CD4-positive, CD25-positive, alpha-beta regulatory T cell (primary cell): ENCODE measurements around the gene ATP5F1E. TPM values are rescaled to one million over a fixed set of nuclear protein-coding genes. Genes with fewer than 3 reads are reported as not detected.

Source experiments
- ATAC-seq, 2 donors: fragments of 150-1000 bp; cut with Tn5 transposase; one replicate each; pipeline ENCODE4 v1.10.0; 2021; ENCODE audit warnings: low read depth in 2 of 2, moderate number of reproducible peaks in 2 of 2, moderate library complexity in 1 of 2
- DNase-seq, 3 donors: peaks; one replicate each; pipeline versions ENCODE4 v3.0.0 to v3.0.0-alpha.2; 2012 to 2022; ENCODE audit warnings: mixed read lengths in 1 of 3
- H3K27ac ChIP-seq: one replicate; pipeline ENCODE4 v1.7.0; 2013; ENCODE audit warnings: mild to moderate bottlenecking, low read length; ENCODE audit not compliant: insufficient read depth, poor library complexity, severe bottlenecking
- H3K27me3 ChIP-seq: one replicate; pipeline ENCODE4 v1.7.0; 2013; ENCODE audit warnings: low read length; ENCODE audit not compliant: control insufficient read depth, insufficient read depth
- H3K36me3 ChIP-seq: one replicate; pipeline ENCODE4 v1.7.0; 2013; ENCODE audit warnings: mild to moderate bottlenecking, low read length, moderate library complexity; ENCODE audit not compliant: control insufficient read depth, insufficient read depth
- H3K4me1 ChIP-seq: 2 replicates; pipeline ENCODE4 v1.7.0; 2013; ENCODE audit warnings: mild to moderate bottlenecking, low read length; ENCODE audit not compliant: insufficient read depth, control insufficient read depth, poor library complexity, severe bottlenecking
- H3K4me3 ChIP-seq: one replicate; pipeline ENCODE4 v1.7.0; 2013; ENCODE audit warnings: low read depth, mild to moderate bottlenecking, low read length, moderate library complexity
- H3K9me3 ChIP-seq, 2 experiments: 1 replicate in 1 of 2; 2 replicates in 1 of 2; pipeline ENCODE4 v1.7.0; 2013; ENCODE audit warnings: low read length in 2 of 2, mild to moderate bottlenecking in 1 of 2, moderate library complexity in 1 of 2; ENCODE audit not compliant: control insufficient read depth in 2 of 2
- H3K27ac Mint-ChIP-seq, 3 donors: one replicate each; pipeline ENCODE4 v1.8.0; 2020 to 2022; ENCODE audit warnings: mild to moderate bottlenecking in 3 of 3, mixed read lengths in 3 of 3, moderate library complexity in 2 of 3
- H3K27me3 Mint-ChIP-seq: one replicate; pipeline ENCODE4 v1.8.0; 2022; ENCODE audit warnings: mild to moderate bottlenecking, mixed read lengths
- H3K36me3 Mint-ChIP-seq: one replicate; pipeline ENCODE4 v1.8.0; 2020; ENCODE audit warnings: mixed read lengths
- H3K4me1 Mint-ChIP-seq, 4 donors: one replicate each; pipeline ENCODE4 v1.8.0; 2020 to 2022; ENCODE audit warnings: mixed read lengths in 4 of 4, mild to moderate bottlenecking in 1 of 4
- H3K4me3 Mint-ChIP-seq, 4 donors: one replicate each; pipeline ENCODE4 v1.8.0; 2020 to 2022; ENCODE audit warnings: mild to moderate bottlenecking in 4 of 4, mixed read lengths in 4 of 4, moderate library complexity in 3 of 4
- H3K9me3 Mint-ChIP-seq, 7 donors: one replicate each; pipeline ENCODE4 v1.8.0; 2020 to 2022; ENCODE audit warnings: mixed read lengths in 7 of 7, mild to moderate bottlenecking in 3 of 7, moderate library complexity in 2 of 7
- polyA plus RNA-seq, 4 donors: library from polyadenylated mRNA; unstranded; fragments of 300-500 nt; fragmentation: Illumina TruSeq; gene quantifications; one replicate each; pipeline ENCODE4 v1.2.3, GENCODE V29; 2021
- total RNA-seq: library from RNA; stranded (reverse); gene quantifications from one replicate; pipeline ENCODE4 v1.2.3, GENCODE V29; 2022

Gene ATP5F1E
- total and polyA plus RNA-seq, 5 donors from 2014 or later: 54.9 to 145 (median 89.2) TPM

DNA sequence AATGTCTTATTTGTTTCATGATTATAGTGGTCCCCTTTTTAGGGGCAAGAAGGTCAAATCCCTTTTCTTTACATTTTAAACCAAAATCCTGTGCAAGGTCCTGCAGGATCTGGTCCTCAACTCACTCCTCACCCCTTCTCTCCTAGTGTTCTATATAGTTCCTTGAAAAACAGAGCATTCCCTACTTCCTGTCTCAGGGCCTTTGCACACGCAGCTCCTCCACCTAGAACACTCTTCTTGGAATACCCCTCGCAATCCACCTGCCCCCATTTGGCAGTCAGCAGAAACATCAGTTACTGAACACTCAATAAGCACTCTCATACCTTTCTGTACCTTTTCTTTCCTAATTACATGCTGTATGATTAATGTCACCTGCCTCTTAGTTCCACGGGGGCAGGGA, 3.2 kb upstream of the ATP5F1E start:
- H3K4me1 Mint-ChIP-seq: peaks cover 33 to 62% (median 47%) of the 10 kb centered on the region in 4 donors
- DNase-seq: no peak
- H3K27ac ChIP-seq: no peak overlapping the region
- H3K4me1 ChIP-seq: peaks cover 37% of the 10 kb centered on the region
- H3K9me3 ChIP-seq: no peaks in the 10 kb centered on the region
- peak overlapping the region in 1 of 3 donors; percentile 93 for H3K27ac Mint-ChIP-seq
- no peak for ATAC-seq
- peak overlapping the region in 2 of 4 donors; percentile 68 to 72 for H3K4me3 Mint-ChIP-seq
- no peak overlapping the region for H3K4me3 ChIP-seq
- no peaks in the 10 kb centered on the region for H3K27me3 Mint-ChIP-seq
- H3K27me3 ChIP-seq: no peaks in the 10 kb centered on the region
- peaks cover 40% of the 10 kb centered on the region for H3K36me3 ChIP-seq
- no peaks in the 10 kb centered on the region for H3K9me3 Mint-ChIP-seq
- H3K36me3 Mint-ChIP-seq: peaks cover 42% of the 10 kb centered on the region

DNA sequence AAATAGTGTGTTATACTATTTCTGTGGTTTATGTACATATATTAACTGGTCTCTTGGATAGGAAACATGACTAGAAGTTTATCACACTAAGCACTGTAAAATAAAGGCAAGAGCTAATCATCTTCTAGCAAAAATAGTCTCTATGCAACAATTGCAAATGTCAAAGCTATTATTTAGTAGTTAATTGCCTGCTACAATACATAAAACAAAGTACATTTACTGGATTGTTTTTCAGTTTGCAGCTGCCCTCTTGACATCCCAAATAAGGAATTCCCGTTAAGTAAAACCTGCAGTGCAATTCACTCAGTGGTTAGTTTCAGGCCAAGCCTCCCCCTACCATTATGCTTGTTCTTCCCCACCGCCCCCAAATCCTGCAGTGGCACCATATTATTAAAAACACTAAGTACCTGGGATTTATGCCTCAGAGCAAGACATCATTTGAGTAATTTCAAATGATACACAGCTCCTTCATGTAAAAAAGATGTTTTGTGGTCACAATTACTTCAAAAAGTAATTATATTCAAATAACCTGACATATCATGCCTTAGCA, 1.6 kb upstream of the ATP5F1E start:
- peak overlapping the region; percentile 90 for H3K27ac ChIP-seq
- Mint-ChIP-seq H3K4me3 (peak overlapping the region in 3 of 4 donors; percentile 41 to 82 (median 44)), H3K9me3 (no peaks in the 10 kb centered on the region), H3K36me3 (peaks cover 45% of the 10 kb centered on the region), H3K27me3 (no peaks in the 10 kb centered on the region), H3K4me1 (peaks cover 28 to 61% (median 49%) of the 10 kb centered on the region in 4 donors), H3K27ac (peak overlapping the region in 1 of 3 donors; percentile 73)
- H3K4me3 ChIP-seq: no peak overlapping the region
- H3K4me1 ChIP-seq: peaks cover 38% of the 10 kb centered on the region
- H3K27me3 ChIP-seq: no peaks in the 10 kb centered on the region
- H3K9me3 ChIP-seq: no peaks in the 10 kb centered on the region
- ATAC-seq: no peak
- no peak for DNase-seq
- H3K36me3 ChIP-seq: peaks cover 52% of the 10 kb centered on the region

DNA sequence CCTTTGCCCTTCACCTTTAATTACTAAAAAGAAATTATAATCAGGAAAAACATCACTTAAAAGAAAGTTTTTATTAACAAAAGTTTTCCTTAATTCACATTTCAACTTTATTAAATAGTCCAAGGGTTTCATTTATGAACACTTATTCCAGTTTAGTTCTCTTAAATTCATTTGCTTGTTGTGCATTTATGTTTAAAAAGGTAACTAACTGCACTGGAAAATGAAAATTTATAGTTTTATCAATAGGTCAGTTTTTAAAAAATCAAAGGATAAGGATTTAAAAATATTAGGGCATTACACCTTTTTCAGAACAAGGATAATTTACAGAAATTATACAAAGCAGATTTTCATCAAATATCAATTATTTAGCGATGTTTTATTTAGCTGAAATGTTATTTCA, 958 bp upstream of the ATP5F1E start:
- peak overlapping the region; percentile 90 for H3K27ac ChIP-seq
- peak overlapping the region; percentile 71 for H3K4me3 ChIP-seq

DNA sequence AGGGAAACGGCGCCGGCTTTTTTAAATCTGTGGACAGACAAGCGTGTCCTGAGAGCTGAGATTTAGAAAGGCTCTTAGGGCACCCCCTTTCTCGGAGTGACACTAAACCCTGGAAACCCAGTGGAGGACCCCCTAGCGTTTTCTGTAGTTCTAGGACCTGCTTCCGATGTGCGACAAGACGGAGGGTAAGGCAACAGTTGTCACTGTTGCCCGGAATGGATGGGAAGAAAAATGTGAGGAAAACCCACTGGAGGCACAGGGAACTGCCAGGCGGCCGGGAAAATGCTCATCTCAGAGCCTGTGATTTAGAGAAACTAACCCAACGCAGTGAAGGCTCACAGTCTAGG, 551 bp upstream of the ATP5F1E start:
- peaks cover 47% of the 10 kb centered on the region for H3K4me1 ChIP-seq
- peaks cover 25 to 64% (median 51%) of the 10 kb centered on the region in 4 donors for H3K4me1 Mint-ChIP-seq

More for the DNA sequence above, 958 bp upstream of the ATP5F1E start:
- no peaks in the 10 kb centered on the region for H3K9me3 ChIP-seq
- H3K36me3 ChIP-seq: peaks cover 57% of the 10 kb centered on the region
- Mint-ChIP-seq H3K27ac (peak overlapping the region; percentile 80 to 95 (median 95)), H3K4me3 (peak overlapping the region; percentile 88 to 96 (median 90)), H3K4me1 (peaks cover 29 to 64% (median 51%) of the 10 kb centered on the region in 4 donors), H3K36me3 (peaks cover 45% of the 10 kb centered on the region), H3K9me3 (no peaks in the 10 kb centered on the region), H3K27me3 (no peaks in the 10 kb centered on the region)
- no peaks in the 10 kb centered on the region for H3K27me3 ChIP-seq
- DNase-seq: no peak
- no peak for ATAC-seq
- peaks cover 44% of the 10 kb centered on the region for H3K4me1 ChIP-seq

GRCh38 chr20:59031564-59032022, 542 bp downstream of the ATP5F1E start:
- H3K27me3 Mint-ChIP-seq: no peaks in the 10 kb centered on the region
- H3K27ac Mint-ChIP-seq: peak overlapping the region in 2 of 3 donors; percentile 91 to 95
- peaks cover 35 to 68% (median 53%) of the 10 kb centered on the region in 4 donors for H3K4me1 Mint-ChIP-seq
- peak overlapping the region; percentile 90 for H3K27ac ChIP-seq
- peaks cover 44% of the 10 kb centered on the region for H3K36me3 Mint-ChIP-seq
- peaks cover 59% of the 10 kb centered on the region for H3K36me3 ChIP-seq
- no peaks in the 10 kb centered on the region for H3K9me3 Mint-ChIP-seq
- peak overlapping the region; percentile 91 for H3K4me3 ChIP-seq
- H3K4me3 Mint-ChIP-seq: peak overlapping the region; percentile 90 to 96 (median 94)
- ATAC-seq: no peak
- peaks cover 56% of the 10 kb centered on the region for H3K4me1 ChIP-seq
- peak in 2 of 3 donors; percentile 26 to 61 for DNase-seq
- H3K27me3 ChIP-seq: no peaks in the 10 kb centered on the region
- H3K9me3 ChIP-seq: no peaks in the 10 kb centered on the region

More for the DNA sequence above, 551 bp upstream of the ATP5F1E start:
- peaks cover 57% of the 10 kb centered on the region for H3K36me3 ChIP-seq
- ATAC-seq: peak in 1 of 2 donors; percentile 2
- peak overlapping the region; percentile 90 for H3K27ac ChIP-seq
- peak overlapping the region; percentile 71 for H3K4me3 ChIP-seq
- H3K9me3 ChIP-seq: no peaks in the 10 kb centered on the region
- Mint-ChIP-seq H3K27me3 (no peaks in the 10 kb centered on the region), H3K4me3 (peak overlapping the region; percentile 88 to 96 (median 90)), H3K9me3 (no peaks in the 10 kb centered on the region), H3K27ac (peak overlapping the region; percentile 80 to 95 (median 95)), H3K36me3 (peaks cover 45% of the 10 kb centered on the region)
- no peaks in the 10 kb centered on the region for H3K27me3 ChIP-seq
- DNase-seq: no peak

DNA sequence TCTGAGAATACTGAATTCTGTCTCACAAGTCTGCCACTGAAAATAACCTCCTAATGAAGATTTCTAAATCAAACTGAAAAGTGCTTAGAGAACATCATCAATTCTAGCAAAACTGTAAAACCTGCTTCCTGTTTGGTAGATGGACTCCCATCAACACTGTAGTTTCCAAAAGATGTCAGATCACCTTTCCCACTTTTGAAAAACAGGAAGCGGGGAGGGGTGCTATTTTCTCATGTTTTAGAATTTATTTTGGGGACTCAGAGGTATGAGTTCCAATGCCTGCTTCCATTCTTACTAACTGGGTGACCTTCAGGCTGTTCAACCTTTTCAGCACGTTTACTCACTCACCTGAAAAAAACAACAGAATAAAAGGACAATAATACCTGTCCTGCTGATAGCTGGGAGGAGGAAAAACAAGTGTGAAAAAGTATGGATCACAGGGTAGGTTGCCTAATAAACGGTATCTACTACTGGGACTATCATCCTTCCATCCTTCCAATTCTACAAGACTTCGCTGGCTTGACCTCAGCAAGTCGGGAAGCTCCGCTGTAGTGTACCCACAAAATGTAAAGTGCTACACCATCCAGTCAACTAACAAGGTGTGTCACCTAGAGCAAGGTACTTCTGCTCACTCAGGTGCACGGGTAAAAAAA, 1.1 kb downstream of the ATP5F1E start:
- peaks cover 58% of the 10 kb centered on the region for H3K4me1 ChIP-seq
- ATAC-seq (no peak), DNase-seq (no peak)
- H3K36me3 Mint-ChIP-seq: peaks cover 45% of the 10 kb centered on the region
- peak overlapping the region; percentile 90 to 96 (median 94) for H3K4me3 Mint-ChIP-seq
- H3K4me3 ChIP-seq: peak overlapping the region; percentile 91
- H3K36me3 ChIP-seq: peaks cover 60% of the 10 kb centered on the region
- peak overlapping the region; percentile 90 for H3K27ac ChIP-seq
- no peaks in the 10 kb centered on the region for H3K9me3 Mint-ChIP-seq
- peaks cover 41 to 70% (median 58%) of the 10 kb centered on the region in 4 donors for H3K4me1 Mint-ChIP-seq
- no peaks in the 10 kb centered on the region for H3K27me3 Mint-ChIP-seq
- peak overlapping the region in 2 of 3 donors; percentile 91 to 95 for H3K27ac Mint-ChIP-seq
- no peaks in the 10 kb centered on the region for H3K9me3 ChIP-seq
- H3K27me3 ChIP-seq: no peaks in the 10 kb centered on the region

DNA sequence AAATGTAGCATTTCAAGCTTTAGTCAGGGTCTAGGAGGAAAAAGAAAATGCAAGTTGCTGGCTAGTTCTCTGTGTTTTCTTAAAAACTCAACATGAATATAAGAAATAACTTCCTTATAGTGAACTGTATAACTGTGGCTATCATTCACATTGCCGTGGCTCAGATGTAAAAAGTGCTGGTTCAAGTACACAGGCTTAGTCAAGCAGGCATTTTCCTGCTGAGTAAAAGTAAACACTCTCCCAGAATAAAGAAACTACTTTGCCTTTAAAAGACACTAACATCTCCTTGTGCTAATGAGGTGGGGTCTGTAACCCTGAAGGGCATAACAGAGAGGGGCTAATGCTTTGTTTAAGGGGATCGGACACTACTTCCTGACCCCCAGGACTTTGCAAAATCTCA, 3.3 kb downstream of the ATP5F1E start:
- Histone ChIP-seq H3K9me3 (no peaks in the 10 kb centered on the region), H3K27me3 (no peaks in the 10 kb centered on the region), H3K4me1 (peaks cover 58% of the 10 kb centered on the region), H3K4me3 (peak overlapping the region; percentile 91), H3K36me3 (peaks cover 66% of the 10 kb centered on the region), H3K27ac (no peak overlapping the region)
- Mint-ChIP-seq H3K27ac (peak overlapping the region in 2 of 3 donors; percentile 53 to 71), H3K27me3 (no peaks in the 10 kb centered on the region), H3K4me1 (peaks cover 37 to 68% (median 57%) of the 10 kb centered on the region in 4 donors), H3K9me3 (no peaks in the 10 kb centered on the region), H3K36me3 (peaks cover 45% of the 10 kb centered on the region), H3K4me3 (peak overlapping the region; percentile 67 to 96 (median 90))
- DNase-seq: no peak
- ATAC-seq: no peak
